PC-9 (cell line): ENCODE results near the gene MTG1.

Source experiments
- CTCF ChIP-seq: fragments of 200-600 bp; sonication (generic); conservative IDR thresholded peaks from 2 replicates; pipeline ENCODE4 v1.6.1; 2017; ENCODE audit warnings: mixed run types, antibody characterized with exemption, mild to moderate bottlenecking, moderate library complexity
- EZH2 ChIP-seq: fragments of 200-600 bp; sonication (generic); IDR thresholded peaks from 2 replicates; pipeline ENCODE4 v1.8.0; 2017; ENCODE audit warnings: antibody characterized with exemption, low read depth

GRCh38 chr10:133420028-133420427 is 26.1 kb downstream of the MTG1 start:
- TF ChIP-seq CTCF (no peak), EZH2 (no peak)
